Karpas-422 (cell line): ENCODE data around the gene PTCH2. TPM values are rescaled to one million over a fixed set of nuclear protein-coding genes. Genes with fewer than 3 reads are reported as not detected.
"Not testable (repeated sequence)": the region's sequence is repeated elsewhere in the genome, so short reads cannot be mapped to it uniquely, and the experiment has no call there.

Experiments used
- DNase-seq: peaks from one replicate; pipeline ENCODE4 v3.0.0-alpha.2; 2015
- H2AFZ ChIP-seq: fragments of 200-600 bp; sonication (generic); 2 replicates; pipeline ENCODE4 v1.6.1; 2014; ENCODE audit warnings: antibody characterized with exemption, low read length, mixed read lengths
- H3K27ac ChIP-seq: fragments of 200-600 bp; sonication (generic); 2 replicates; pipeline ENCODE4 v1.5.1; 2014; ENCODE audit warnings: mild to moderate bottlenecking, low read length, moderate library complexity
- H3K27me3 ChIP-seq: fragments of 200-600 bp; sonication (generic); 2 replicates; pipeline ENCODE4 v1.6.1; 2014; ENCODE audit warnings: low read length, mixed read lengths
- H3K36me3 ChIP-seq: fragments of 200-600 bp; sonication (generic); 2 replicates; pipeline ENCODE4 v1.6.1; 2014; ENCODE audit warnings: low read length, mixed read lengths; ENCODE audit not compliant: insufficient read depth
- H3K4me1 ChIP-seq: fragments of 200-600 bp; sonication (generic); 2 replicates; pipeline ENCODE4 v1.6.1; 2014; ENCODE audit warnings: mild to moderate bottlenecking, low read length, mixed read lengths
- H3K4me2 ChIP-seq: fragments of 200-600 bp; sonication (generic); 2 replicates; pipeline ENCODE4 v1.6.1; 2014; ENCODE audit warnings: low read length, low read depth, mild to moderate bottlenecking; ENCODE audit not compliant: poor library complexity, severe bottlenecking
- H3K4me3 ChIP-seq: fragments of 200-600 bp; sonication (generic); 2 replicates; pipeline ENCODE4 v1.5.1; 2014; ENCODE audit warnings: mild to moderate bottlenecking, antibody characterized with exemption, low read length, mixed read lengths
- H3K79me2 ChIP-seq: fragments of 200-600 bp; sonication (generic); 2 replicates; pipeline ENCODE4 v1.6.1; 2014; ENCODE audit warnings: mild to moderate bottlenecking, low read length, mixed read lengths
- H3K9ac ChIP-seq: fragments of 200-600 bp; sonication (generic); 2 replicates; pipeline ENCODE4 v1.6.0; 2014; ENCODE audit warnings: low read length
- H3K9me2 ChIP-seq: fragments of 200-600 bp; sonication (generic), shearing (Covaris generic); replicated peaks from 2 replicates; pipeline ENCODE4 v1.6.0; 2014; ENCODE audit warnings: mild to moderate bottlenecking, low read length, moderate library complexity; ENCODE audit not compliant: insufficient read depth
- H3K9me3 ChIP-seq: fragments of 300-700, 200-600 bp; sonication (generic); 2 replicates; pipeline ENCODE4 v1.6.1; 2014; ENCODE audit warnings: low read length, mixed read lengths
- H4K20me1 ChIP-seq: fragments of 200-600 bp; sonication (generic); 2 replicates; pipeline ENCODE4 v1.6.1; 2014; ENCODE audit warnings: mild to moderate bottlenecking, antibody characterized with exemption, low read length, low read depth; ENCODE audit not compliant: insufficient read depth
- total RNA-seq: library from RNA; depleted of rRNA; stranded (reverse); fragments of >200 nt; shearing (Covaris generic); gene quantifications from 2 replicates; pipeline ENCODE4 v1.2.3, GENCODE V29; 2014; ENCODE audit warnings: low replicate concordance

Gene PTCH2
- total RNA-seq, 1 experiment from 2014 or later = 0.04 TPM

GRCh38 chr1:44811234-44811633 lies 31.8 kb downstream of the PTCH2 start:
- no peak for DNase-seq
- no peak overlapping the region for H3K27ac ChIP-seq

DNA sequence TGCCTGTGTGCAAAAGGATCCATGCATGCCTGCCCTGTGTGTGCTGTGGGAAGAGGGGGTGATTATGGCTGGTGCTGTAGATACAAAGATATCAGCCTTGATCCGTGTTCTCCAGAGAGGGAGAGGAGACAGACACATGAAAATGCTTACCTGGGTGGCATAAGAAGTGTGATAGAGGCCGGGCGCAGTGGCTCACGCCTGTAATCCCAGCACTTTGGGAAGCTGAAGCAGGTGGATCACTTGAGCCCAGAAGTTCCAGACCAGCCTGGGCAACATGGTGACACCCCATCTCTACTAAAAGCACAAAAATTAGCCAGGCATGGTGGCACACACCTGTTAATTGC lies 32.3 kb downstream of the PTCH2 start:
- DNase-seq, H2AFZ ChIP-seq: not testable (repeated sequence)
- H3K4me1 ChIP-seq = peaks cover 32% of the 10 kb centered on the region

More at GRCh38 chr1:44811234-44811633, 31.8 kb downstream of the PTCH2 start:
- Histone ChIP-seq H3K79me2 (no peaks in the 10 kb centered on the region), H3K9me3 (no peaks in the 10 kb centered on the region), H3K27me3 (no peaks in the 10 kb centered on the region), H3K9me2 (no peaks in the 10 kb centered on the region), H3K4me2 (no peak overlapping the region), H4K20me1 (no peaks in the 10 kb centered on the region), H3K4me3 (no peak overlapping the region), H3K4me1 (peaks cover 32% of the 10 kb centered on the region), H3K9ac (no peak overlapping the region), H3K36me3 (no peaks in the 10 kb centered on the region), H2AFZ (no peak overlapping the region)

DNA sequence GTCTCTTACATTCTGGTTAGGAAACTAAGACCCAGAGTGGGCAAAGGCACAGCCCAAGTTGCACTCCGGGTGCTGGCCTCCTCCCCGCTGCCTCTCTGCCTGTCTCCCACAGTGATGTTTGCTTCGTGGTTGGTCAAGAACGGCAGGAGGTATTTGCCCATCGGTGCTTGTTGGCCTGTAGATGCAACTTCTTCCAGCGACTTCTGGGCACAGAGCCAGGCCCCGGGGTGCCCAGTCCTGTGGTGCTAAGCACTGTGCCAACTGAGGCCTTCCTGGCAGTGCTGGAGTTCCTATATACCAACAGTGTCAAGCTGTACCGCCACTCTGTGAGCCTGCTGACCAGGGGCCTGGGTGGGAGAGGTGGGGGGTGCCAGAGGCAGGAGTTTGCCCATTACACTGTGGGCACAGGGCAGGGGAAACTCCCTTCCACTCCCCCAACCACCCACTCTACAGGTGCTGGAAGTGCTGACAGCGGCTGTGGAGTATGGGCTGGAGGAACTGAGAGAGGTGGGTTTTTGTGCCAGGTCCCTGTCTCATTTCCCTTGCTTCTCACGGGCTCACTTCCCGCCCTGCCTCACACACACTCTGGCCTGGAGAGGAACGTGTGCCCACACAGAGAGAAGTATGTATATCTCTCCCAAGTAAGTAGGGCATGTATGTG lies 32.8 kb downstream of the PTCH2 start:
- H2AFZ ChIP-seq = no peak overlapping the region
- no peaks in the 10 kb centered on the region for H3K36me3 ChIP-seq
- H3K79me2 ChIP-seq = no peaks in the 10 kb centered on the region
- no peak overlapping the region for H3K27ac ChIP-seq
- H3K27me3 ChIP-seq = no peaks in the 10 kb centered on the region
- DNase-seq = no peak
- no peak overlapping the region for H3K4me2 ChIP-seq
- no peak overlapping the region for H3K4me3 ChIP-seq
- H3K9ac ChIP-seq = no peak overlapping the region
- H3K9me3 ChIP-seq = no peaks in the 10 kb centered on the region
- peaks cover 32% of the 10 kb centered on the region for H3K4me1 ChIP-seq
- H3K9me2 ChIP-seq = no peaks in the 10 kb centered on the region
- H4K20me1 ChIP-seq = no peaks in the 10 kb centered on the region

More for the DNA sequence above, 32.3 kb downstream of the PTCH2 start:
- H3K9me2 ChIP-seq, H3K9ac ChIP-seq, H3K27ac ChIP-seq, H3K79me2 ChIP-seq, H3K27me3 ChIP-seq, H3K36me3 ChIP-seq, H4K20me1 ChIP-seq, H3K9me3 ChIP-seq, H3K4me3 ChIP-seq, H3K4me2 ChIP-seq: not testable (repeated sequence)

GRCh38 chr1:44808938-44809917 lies 33.8 kb downstream of the PTCH2 start:
- Histone ChIP-seq H3K4me3 (no peak overlapping the region), H2AFZ (no peak overlapping the region), H3K4me1 (peaks cover 32% of the 10 kb centered on the region), H3K79me2 (no peaks in the 10 kb centered on the region), H3K9me3 (no peaks in the 10 kb centered on the region), H3K4me2 (no peak overlapping the region), H3K27me3 (no peaks in the 10 kb centered on the region), H3K9me2 (no peaks in the 10 kb centered on the region), H4K20me1 (no peaks in the 10 kb centered on the region), H3K27ac (peak overlapping the region; percentile 55), H3K36me3 (peaks cover 3% of the 10 kb centered on the region; the same call in 1 of the 2 replicates), H3K9ac (peak overlapping the region; percentile 23)
- DNase-seq = peak; percentile 62

GRCh38 chr1:44808063-44808937 lies 34.8 kb downstream of the PTCH2 start, which contains the start of gene BTBD19:
BTBD19 (plus strand) TSS chr1:44808523; CDS start chr1:44808821, 298 bp downstream.
- Histone ChIP-seq H3K9me3 (no peaks in the 10 kb centered on the region), H3K27me3 (no peaks in the 10 kb centered on the region), H3K27ac (peak within 1 kb of the TSS; percentile 55), H3K36me3 (peaks cover 4% of the 10 kb centered on the region; the same call in 1 of the 2 replicates), H3K79me2 (no peaks in the 10 kb centered on the region), H3K9me2 (no peaks in the 10 kb centered on the region), H3K4me3 (no peak within 1 kb of the TSS), H4K20me1 (no peaks in the 10 kb centered on the region), H3K4me2 (peak within 1 kb of the TSS; percentile 19), H3K4me1 (peaks cover 32% of the 10 kb centered on the region), H3K9ac (peak within 1 kb of the TSS; percentile 23), H2AFZ (no peak within 1 kb of the TSS)
- DNase-seq = no peak

GRCh38 chr1:44807364-44808062 lies 35.5 kb downstream of the PTCH2 start:
- Histone ChIP-seq H3K9ac (peak overlapping the region; percentile 22), H3K4me3 (no peak overlapping the region), H3K9me2 (no peaks in the 10 kb centered on the region), H3K9me3 (no peaks in the 10 kb centered on the region), H3K79me2 (no peaks in the 10 kb centered on the region), H3K4me1 (peaks cover 32% of the 10 kb centered on the region), H3K27ac (peak overlapping the region; percentile 17; the same call in 1 of the 2 replicates), H3K27me3 (no peaks in the 10 kb centered on the region), H3K36me3 (peaks cover 7% of the 10 kb centered on the region; the same call in 1 of the 2 replicates), H4K20me1 (no peaks in the 10 kb centered on the region), H2AFZ (no peak overlapping the region), H3K4me2 (peak overlapping the region; percentile 19)
- DNase-seq = peak; percentile 71

DNA sequence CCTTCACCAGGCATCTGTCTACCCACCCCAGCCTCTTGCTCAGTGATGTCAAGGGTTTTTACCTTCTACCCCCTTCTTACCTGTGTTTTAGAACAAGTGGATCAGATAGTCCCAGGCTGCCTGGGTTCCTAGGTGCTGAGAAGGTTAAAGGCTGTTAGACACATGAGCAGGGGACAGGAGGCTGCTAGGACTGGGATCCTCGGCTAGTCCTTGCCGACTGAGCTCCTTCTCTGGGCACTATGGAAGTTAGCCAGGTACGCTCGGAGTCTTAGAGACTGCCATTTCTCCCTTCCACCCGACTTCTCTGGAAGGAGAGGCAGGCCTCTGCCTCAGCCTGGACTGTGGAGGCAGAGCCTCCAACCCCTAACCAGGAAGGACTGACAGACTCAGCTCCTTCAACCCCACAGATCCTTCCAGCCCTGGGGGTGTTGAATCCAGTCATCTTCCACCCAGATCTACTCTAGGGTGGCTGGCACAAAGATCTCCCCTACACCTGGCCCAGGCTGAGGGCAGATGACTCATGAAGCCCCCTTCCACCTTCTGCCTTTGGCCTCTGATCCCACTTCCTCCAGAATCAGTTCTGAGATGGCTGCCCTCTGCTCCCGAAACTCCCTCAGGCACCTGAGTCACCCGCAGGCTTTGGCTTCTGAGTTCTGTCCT lies 36.2 kb downstream of the PTCH2 start, which contains the start of gene DYNLT4:
DYNLT4 (minus strand) TSS at position 648 of the 660 bp plus-strand sequence. CDS start 683 bp downstream, outside the sequence.
- H3K4me3 ChIP-seq = no peak within 1 kb of the TSS
- H3K9ac ChIP-seq = peak within 1 kb of the TSS; percentile 22
- H2AFZ ChIP-seq = no peak within 1 kb of the TSS

More for the DNA sequence above, 36.2 kb downstream of the PTCH2 start, which contains the start of gene DYNLT4:
- Histone ChIP-seq H3K27me3 (no peaks in the 10 kb centered on the region), H3K79me2 (peaks cover 5% of the 10 kb centered on the region), H3K9me3 (no peaks in the 10 kb centered on the region), H4K20me1 (no peaks in the 10 kb centered on the region; the same call in 1 of the 2 replicates), H3K9me2 (no peaks in the 10 kb centered on the region), H3K27ac (peak within 1 kb of the TSS; percentile 17; the same call in 1 of the 2 replicates), H3K36me3 (peaks cover 7% of the 10 kb centered on the region; the same call in 1 of the 2 replicates), H3K4me1 (peaks cover 37% of the 10 kb centered on the region), H3K4me2 (peak within 1 kb of the TSS; percentile 19)
- no peak for DNase-seq
